ENCODE measurements around the gene BPIFA3. TPM values are rescaled to one million over a fixed set of nuclear protein-coding genes. Genes with fewer than 3 reads are reported as not detected.

BPIFA3 gene
- total and polyA plus RNA-seq, 4 donors = not detected

DNA sequence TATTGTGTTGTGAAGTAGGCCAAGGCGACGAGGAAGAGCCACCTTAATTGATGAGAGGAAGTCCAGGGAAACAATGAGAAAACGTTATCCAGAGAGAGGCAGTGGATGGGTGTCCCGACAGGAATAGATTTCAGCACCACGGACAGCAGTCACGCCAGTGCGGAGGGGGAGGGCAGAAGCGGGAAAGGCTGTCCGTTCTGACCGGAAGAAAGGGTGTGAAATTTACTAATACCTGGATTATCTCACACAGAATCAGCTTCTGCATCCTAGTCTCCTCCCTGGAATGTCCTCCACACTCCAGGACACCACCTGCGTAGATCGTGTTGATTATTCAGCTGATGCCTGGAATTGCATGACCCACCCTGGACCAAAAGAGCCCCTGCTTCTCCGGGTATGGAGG lies 7.4 kb upstream of the BPIFA3 start:
- DNase-seq (ENCODE audit: low read depth in 4 of 6, low spot score in 6 of 6) = peak; percentile 22 to 82 (median 48)
- Histone ChIP-seq H3K4me3 (ENCODE audit: low read depth, low read length) (no peak overlapping the region), H3K27me3 (ENCODE audit: control insufficient read depth, insufficient read depth, low read length) (peaks cover 17% of the 10 kb centered on the region), H3K27ac (ENCODE audit: low read depth, low read length) (no peak overlapping the region), H3K9me3 (ENCODE audit: control insufficient read depth, insufficient read depth, low read length) (no peaks in the 10 kb centered on the region), H3K36me3 (ENCODE audit: control insufficient read depth, insufficient read depth, low read length) (no peaks in the 10 kb centered on the region), H3K4me1 (ENCODE audit: control insufficient read depth, insufficient read depth, low read length) (no peaks in the 10 kb centered on the region)
- WGBS (ENCODE audit: insufficient coverage) = 12% methylated on average over 11 of the region's 13 CpGs

DNA sequence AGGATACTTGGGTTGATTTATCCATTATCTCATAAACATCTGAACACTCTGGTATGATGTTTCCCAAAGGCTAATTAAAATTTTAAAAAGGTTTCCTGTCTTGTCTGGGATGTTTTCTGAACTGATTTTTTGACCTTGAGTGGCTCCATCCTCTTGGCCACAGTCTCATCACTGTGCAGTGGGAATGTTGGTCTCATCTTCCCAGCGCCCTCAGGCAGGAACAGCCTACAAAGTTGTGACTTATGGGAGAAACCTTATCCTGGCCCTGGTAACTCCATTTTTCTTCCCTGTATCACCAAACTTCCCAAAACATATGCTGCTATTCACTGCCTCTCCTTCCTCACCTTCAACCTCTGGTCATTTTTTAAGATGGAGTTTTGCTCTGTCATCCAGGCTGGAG lies 6.8 kb upstream of the BPIFA3 start:
- H3K36me3 ChIP-seq (ENCODE audit: control insufficient read depth, insufficient read depth, low read length) = no peaks in the 10 kb centered on the region
- WGBS (ENCODE audit: insufficient coverage) = 86% methylated on average over 1 of the region's 1 CpG
- H3K27ac ChIP-seq (ENCODE audit: low read depth, low read length) = no peak overlapping the region
- DNase-seq (ENCODE audit: low read depth in 4 of 6, low spot score in 6 of 6) = no peak
- H3K27me3 ChIP-seq (ENCODE audit: control insufficient read depth, insufficient read depth, low read length) = peaks cover 17% of the 10 kb centered on the region
- no peaks in the 10 kb centered on the region for H3K9me3 ChIP-seq (ENCODE audit: control insufficient read depth, insufficient read depth, low read length)
- H3K4me3 ChIP-seq (ENCODE audit: low read depth, low read length) = no peak overlapping the region
- no peaks in the 10 kb centered on the region for H3K4me1 ChIP-seq (ENCODE audit: control insufficient read depth, insufficient read depth, low read length)

DNA sequence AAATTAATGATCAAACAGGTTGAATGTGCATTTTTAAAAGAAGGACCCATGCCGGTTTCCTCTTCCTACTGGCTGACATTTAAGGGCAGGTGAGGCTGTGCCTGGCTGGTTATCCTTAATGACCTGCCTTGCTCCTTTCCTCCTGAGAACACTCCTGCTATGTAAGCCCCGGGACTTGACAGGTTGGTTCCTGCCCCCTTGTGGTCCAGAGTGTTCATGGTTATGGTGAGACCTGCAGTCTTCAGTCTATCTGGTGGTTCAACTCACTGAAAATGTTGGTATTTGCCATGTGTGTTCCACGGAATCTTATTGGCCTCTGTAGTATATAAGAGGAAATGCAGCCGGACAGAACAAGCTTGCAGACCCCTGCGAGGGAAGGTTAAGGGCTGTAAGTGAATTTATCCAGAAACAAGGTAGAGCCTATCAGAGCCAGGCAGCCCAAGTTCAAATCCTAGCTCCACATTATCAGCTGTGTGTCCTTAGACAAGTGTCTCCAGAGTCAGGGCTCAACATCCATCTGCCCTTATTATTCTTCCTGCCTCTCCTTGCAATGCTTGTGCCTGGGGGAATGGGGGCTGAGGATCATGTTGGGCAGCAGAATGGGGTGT lies 5.2 kb upstream of the BPIFA3 start:
- Histone ChIP-seq H3K36me3 (ENCODE audit: control insufficient read depth, insufficient read depth, low read length) (no peaks in the 10 kb centered on the region), H3K27ac (ENCODE audit: low read depth, low read length) (no peak overlapping the region), H3K4me1 (ENCODE audit: control insufficient read depth, insufficient read depth, low read length) (no peaks in the 10 kb centered on the region), H3K4me3 (ENCODE audit: low read depth, low read length) (no peak overlapping the region), H3K27me3 (ENCODE audit: control insufficient read depth, insufficient read depth, low read length) (peaks cover 13% of the 10 kb centered on the region), H3K9me3 (ENCODE audit: control insufficient read depth, insufficient read depth, low read length) (no peaks in the 10 kb centered on the region)
- DNase-seq (ENCODE audit: low read depth in 4 of 6, low spot score in 6 of 6) = peak in 5 of 6 donors; percentile 13 to 84 (median 20)
- WGBS (ENCODE audit: insufficient coverage) = 20% methylated on average over 4 of the region's 5 CpGs

DNA sequence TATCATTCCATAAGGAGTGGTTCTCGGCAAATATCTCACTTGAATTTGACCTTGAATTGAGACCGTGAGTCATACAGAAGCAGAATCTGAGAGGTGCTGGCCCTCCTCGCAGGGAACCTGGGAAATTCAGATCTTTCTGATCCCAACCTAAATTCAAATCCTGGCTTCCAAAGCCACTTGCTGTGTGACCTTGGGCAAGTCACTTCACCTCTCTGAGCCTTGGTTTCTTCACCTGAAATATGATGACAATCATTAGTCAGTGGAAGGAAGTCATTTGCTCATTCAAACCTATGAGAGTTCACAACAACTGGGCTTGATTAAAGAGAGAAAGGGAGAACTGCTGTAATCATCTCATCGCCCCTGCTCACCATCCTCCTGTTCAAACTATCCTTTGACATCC lies 7.2 kb downstream of the BPIFA3 start:
- no peak overlapping the region for H3K4me3 ChIP-seq (ENCODE audit: low read depth, low read length)
- H3K9me3 ChIP-seq (ENCODE audit: control insufficient read depth, insufficient read depth, low read length) = no peaks in the 10 kb centered on the region
- DNase-seq (ENCODE audit: low read depth in 4 of 6, low spot score in 6 of 6) = no peak
- no peaks in the 10 kb centered on the region for H3K36me3 ChIP-seq (ENCODE audit: control insufficient read depth, insufficient read depth, low read length)
- H3K27ac ChIP-seq (ENCODE audit: low read depth, low read length) = no peak overlapping the region
- WGBS (ENCODE audit: insufficient coverage) = 86% methylated on average over 3 of the region's 4 CpGs
- no peaks in the 10 kb centered on the region for H3K4me1 ChIP-seq (ENCODE audit: control insufficient read depth, insufficient read depth, low read length)
- H3K27me3 ChIP-seq (ENCODE audit: control insufficient read depth, insufficient read depth, low read length) = peaks cover 2% of the 10 kb centered on the region

DNA sequence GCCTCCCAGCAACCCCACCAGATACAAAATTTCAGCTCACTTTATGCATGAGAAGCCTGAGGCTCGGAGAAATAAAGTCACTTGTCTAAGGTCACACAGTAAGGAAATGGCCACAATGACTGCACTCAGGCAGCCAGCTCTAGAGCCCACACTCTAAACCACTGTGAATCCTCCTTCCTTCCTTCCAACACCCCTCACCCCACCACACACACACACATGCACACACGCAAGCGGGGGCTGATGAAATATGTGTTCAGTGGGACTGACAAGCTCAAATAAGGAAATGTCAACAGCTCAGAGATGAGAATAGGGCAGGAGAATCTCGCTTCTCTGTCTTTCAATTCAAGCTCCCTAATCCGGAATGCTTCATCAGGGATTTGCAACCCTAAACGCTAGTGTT lies 12.7 kb downstream of the BPIFA3 start:
- H3K27ac ChIP-seq (ENCODE audit: low read depth, low read length) = no peak overlapping the region
- peak in 1 of 6 donors; percentile 10 for DNase-seq (ENCODE audit: low read depth in 4 of 6, low spot score in 6 of 6)
- H3K4me1 ChIP-seq (ENCODE audit: control insufficient read depth, insufficient read depth, low read length) = no peaks in the 10 kb centered on the region
- H3K36me3 ChIP-seq (ENCODE audit: control insufficient read depth, insufficient read depth, low read length) = no peaks in the 10 kb centered on the region
- no peaks in the 10 kb centered on the region for H3K9me3 ChIP-seq (ENCODE audit: control insufficient read depth, insufficient read depth, low read length)
- H3K27me3 ChIP-seq (ENCODE audit: control insufficient read depth, insufficient read depth, low read length) = peaks cover 2% of the 10 kb centered on the region
- WGBS (ENCODE audit: insufficient coverage) = 65% methylated on average over 4 of the region's 6 CpGs
- H3K4me3 ChIP-seq (ENCODE audit: low read depth, low read length) = no peak overlapping the region

DNA sequence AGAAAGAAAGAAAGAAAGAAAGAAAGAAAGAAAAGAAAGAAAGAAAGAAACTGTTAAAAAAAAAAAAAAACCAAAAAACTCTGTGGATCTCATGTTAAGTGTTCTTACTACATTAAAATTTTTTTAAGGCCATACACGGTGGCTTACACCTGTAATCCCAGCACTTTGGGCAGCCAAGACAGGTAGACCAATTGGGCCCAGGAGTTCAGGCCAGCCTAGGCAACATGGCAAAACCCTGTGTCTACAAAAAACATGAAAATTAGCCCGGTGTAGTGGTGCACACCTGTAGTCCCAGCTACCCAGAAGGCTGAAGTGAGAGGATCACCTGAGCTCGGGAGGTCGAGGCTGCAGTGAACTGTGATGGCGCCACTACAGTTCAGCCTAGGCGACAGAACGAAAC lies 14.1 kb downstream of the BPIFA3 start:
- Histone ChIP-seq H3K27ac (ENCODE audit: low read depth, low read length) (no peak overlapping the region), H3K4me3 (ENCODE audit: low read depth, low read length) (no peak overlapping the region), H3K36me3 (ENCODE audit: control insufficient read depth, insufficient read depth, low read length) (no peaks in the 10 kb centered on the region), H3K9me3 (ENCODE audit: control insufficient read depth, insufficient read depth, low read length) (no peaks in the 10 kb centered on the region), H3K27me3 (ENCODE audit: control insufficient read depth, insufficient read depth, low read length) (peaks cover 5% of the 10 kb centered on the region), H3K4me1 (ENCODE audit: control insufficient read depth, insufficient read depth, low read length) (no peaks in the 10 kb centered on the region)
- 73% methylated on average over 7 of the region's 7 CpGs for WGBS (ENCODE audit: insufficient coverage)
- no peak for DNase-seq (ENCODE audit: low read depth in 4 of 6, low spot score in 6 of 6)

DNA sequence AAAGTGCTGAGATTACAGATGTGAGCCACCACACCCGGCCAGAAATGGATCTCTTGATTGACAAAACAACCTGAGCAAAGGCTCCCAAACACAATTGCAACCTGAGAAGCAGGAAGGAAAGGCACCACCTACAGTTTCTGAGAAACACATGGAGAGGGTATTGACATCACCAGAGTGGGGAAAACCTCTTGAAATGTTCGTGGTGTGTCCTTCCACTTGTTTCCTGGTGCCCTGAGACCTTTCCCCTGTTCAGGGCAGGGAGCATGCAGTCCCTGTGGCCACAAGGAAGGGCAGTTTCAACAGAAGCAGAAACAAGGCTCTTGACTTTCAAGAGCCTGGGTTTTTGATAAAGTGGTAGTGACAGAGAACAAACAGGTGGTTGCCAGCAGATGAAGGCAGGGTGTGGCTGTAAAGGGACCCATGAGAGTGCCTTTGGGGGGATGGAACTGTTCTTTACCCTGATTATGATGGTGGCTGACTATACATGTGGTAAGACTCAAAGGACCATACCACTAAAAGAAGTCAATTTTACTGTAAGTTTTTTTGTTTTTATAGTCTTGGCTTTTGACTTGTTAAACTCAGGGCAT lies 15.4 kb downstream of the BPIFA3 start:
- DNase-seq (ENCODE audit: low read depth in 4 of 6, low spot score in 6 of 6) = no peak
- WGBS (ENCODE audit: insufficient coverage) = 20% methylated on average over 1 of the region's 2 CpGs
- Histone ChIP-seq H3K4me3 (ENCODE audit: low read depth, low read length) (no peak overlapping the region), H3K9me3 (ENCODE audit: control insufficient read depth, insufficient read depth, low read length) (no peaks in the 10 kb centered on the region), H3K27me3 (ENCODE audit: control insufficient read depth, insufficient read depth, low read length) (peaks cover 5% of the 10 kb centered on the region), H3K27ac (ENCODE audit: low read depth, low read length) (no peak overlapping the region), H3K36me3 (ENCODE audit: control insufficient read depth, insufficient read depth, low read length) (no peaks in the 10 kb centered on the region), H3K4me1 (ENCODE audit: control insufficient read depth, insufficient read depth, low read length) (no peaks in the 10 kb centered on the region)

DNA sequence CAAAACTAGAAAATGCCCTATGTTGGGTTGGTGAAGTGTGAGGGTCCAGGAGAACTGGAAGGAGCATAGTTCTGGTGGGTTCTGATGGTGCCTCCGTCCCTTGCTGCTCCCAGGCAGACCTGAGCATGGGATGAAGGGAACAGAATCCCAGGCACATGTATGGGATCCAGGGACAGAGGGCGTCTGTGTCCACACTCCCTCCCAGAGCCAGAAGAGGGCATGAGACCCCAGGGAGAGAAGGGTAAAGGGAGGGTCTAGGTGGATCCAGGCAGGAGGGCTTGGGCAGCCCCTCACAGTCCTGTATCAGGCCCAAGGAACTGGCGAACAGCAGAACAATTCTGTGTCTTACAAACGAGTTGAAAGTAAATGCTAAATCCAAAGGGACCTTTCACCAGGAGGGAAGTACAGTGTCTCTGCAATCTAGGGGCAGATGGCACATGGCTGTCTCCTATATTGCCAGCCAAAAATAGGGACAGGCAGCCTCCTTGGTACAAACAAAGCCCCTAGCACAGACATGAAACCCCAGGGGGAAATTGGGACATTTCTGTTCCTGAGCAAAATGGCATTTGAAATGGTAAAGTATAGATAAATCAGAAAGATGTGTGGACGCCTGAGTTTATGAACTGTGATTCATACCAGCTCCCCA lies 16.1 kb downstream of the BPIFA3 start:
- peaks cover 5% of the 10 kb centered on the region for H3K27me3 ChIP-seq (ENCODE audit: control insufficient read depth, insufficient read depth, low read length)
- H3K36me3 ChIP-seq (ENCODE audit: control insufficient read depth, insufficient read depth, low read length) = no peaks in the 10 kb centered on the region
- H3K9me3 ChIP-seq (ENCODE audit: control insufficient read depth, insufficient read depth, low read length) = no peaks in the 10 kb centered on the region
- H3K4me3 ChIP-seq (ENCODE audit: low read depth, low read length) = no peak overlapping the region
- WGBS (ENCODE audit: insufficient coverage) = 36% methylated on average over 4 of the region's 5 CpGs
- no peaks in the 10 kb centered on the region for H3K4me1 ChIP-seq (ENCODE audit: control insufficient read depth, insufficient read depth, low read length)
- DNase-seq (ENCODE audit: low read depth in 4 of 6, low spot score in 6 of 6) = peak in 1 of 6 donors; percentile 10
- H3K27ac ChIP-seq (ENCODE audit: low read depth, low read length) = no peak overlapping the region

DNA sequence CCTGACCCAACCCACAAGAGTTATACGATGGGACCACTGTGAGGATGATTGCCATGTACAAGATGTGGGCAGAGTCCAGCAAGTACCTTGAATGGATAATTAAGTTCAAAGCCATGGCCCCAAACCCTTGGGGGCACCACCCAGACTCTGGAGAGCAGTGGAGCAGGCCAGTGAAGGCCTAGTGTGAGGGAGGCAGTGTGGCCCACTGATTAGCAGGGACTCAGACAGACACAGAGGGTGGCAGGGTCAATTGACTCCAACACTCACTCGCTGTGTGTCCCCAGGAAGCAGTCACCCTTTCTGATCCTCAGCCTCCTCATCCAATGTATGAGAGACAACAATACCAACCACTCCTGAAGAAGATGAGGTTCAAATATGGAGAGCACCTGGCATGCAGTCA lies 16.9 kb downstream of the BPIFA3 start:
- Histone ChIP-seq H3K36me3 (ENCODE audit: control insufficient read depth, insufficient read depth, low read length) (no peaks in the 10 kb centered on the region), H3K27ac (ENCODE audit: low read depth, low read length) (no peak overlapping the region), H3K4me1 (ENCODE audit: control insufficient read depth, insufficient read depth, low read length) (no peaks in the 10 kb centered on the region), H3K9me3 (ENCODE audit: control insufficient read depth, insufficient read depth, low read length) (no peaks in the 10 kb centered on the region), H3K27me3 (ENCODE audit: control insufficient read depth, insufficient read depth, low read length) (peaks cover 5% of the 10 kb centered on the region), H3K4me3 (ENCODE audit: low read depth, low read length) (no peak overlapping the region)
- 86% methylated on average over 1 of the region's 2 CpGs for WGBS (ENCODE audit: insufficient coverage)
- no peak for DNase-seq (ENCODE audit: low read depth in 4 of 6, low spot score in 6 of 6)

DNA sequence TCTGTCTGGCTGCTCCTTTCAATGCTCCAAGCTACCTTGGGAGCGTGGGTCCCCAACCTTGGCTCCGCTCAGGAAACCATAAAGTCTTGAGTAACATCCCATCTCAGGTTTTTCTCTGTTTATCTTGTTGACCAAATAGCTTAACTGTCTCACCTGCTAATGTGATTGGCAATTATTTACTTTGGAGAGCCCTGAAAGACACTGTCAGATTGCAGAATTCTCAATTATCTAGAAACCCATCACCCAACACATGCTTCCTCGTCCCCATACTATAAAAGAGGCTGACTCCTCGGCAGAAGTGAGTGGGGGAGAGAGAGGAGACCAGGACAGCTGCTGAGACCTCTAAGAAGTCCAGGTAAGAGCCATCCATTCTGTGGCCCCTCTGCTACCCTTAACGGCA lies 18.5 kb downstream of the BPIFA3 start, which contains the start of gene BPIFA1:
TSS of gene BPIFA1 (plus strand) at position 301 of the 400 bp plus-strand sequence. CDS start 1,716 bp downstream, outside the sequence.
- Histone ChIP-seq H3K4me3 (ENCODE audit: low read depth, low read length) (no peak within 1 kb of the TSS), H3K4me1 (ENCODE audit: control insufficient read depth, insufficient read depth, low read length) (no peaks in the 10 kb centered on the region), H3K27ac (ENCODE audit: low read depth, low read length) (no peak within 1 kb of the TSS), H3K27me3 (ENCODE audit: control insufficient read depth, insufficient read depth, low read length) (peaks cover 5% of the 10 kb centered on the region), H3K9me3 (ENCODE audit: control insufficient read depth, insufficient read depth, low read length) (no peaks in the 10 kb centered on the region), H3K36me3 (ENCODE audit: control insufficient read depth, insufficient read depth, low read length) (no peaks in the 10 kb centered on the region)
- no peak for DNase-seq (ENCODE audit: low read depth in 4 of 6, low spot score in 6 of 6)
- WGBS (ENCODE audit: insufficient coverage) = 92% methylated on average over 3 of the region's 5 CpGs

All from spinal cord (tissue), 10 donors.